IPS-15b (cell line): ENCODE results near the gene MAP3K3.

Experiments
- H3K27me3 ChIP-seq: one replicate; pipeline ENCODE4 v1.6.1; 2013; ENCODE audit warnings: low read length; ENCODE audit not compliant: control insufficient read depth, insufficient read depth
- H3K36me3 ChIP-seq: one replicate; pipeline ENCODE4 v1.6.1; 2013; ENCODE audit warnings: low read length; ENCODE audit not compliant: control insufficient read depth, insufficient read depth
- H3K4me1 ChIP-seq: one replicate; pipeline ENCODE4 v1.6.1; 2013; ENCODE audit warnings: mild to moderate bottlenecking, low read length; ENCODE audit not compliant: control insufficient read depth, insufficient read depth
- H3K4me3 ChIP-seq: one replicate; pipeline ENCODE4 v1.5.1; 2013; ENCODE audit warnings: low read depth, low read length
- H3K9ac ChIP-seq: one replicate; pipeline ENCODE4 v1.6.1; 2013; ENCODE audit warnings: low read depth, mild to moderate bottlenecking, low read length
- H3K9me3 ChIP-seq: one replicate; pipeline ENCODE4 v1.6.1; 2013; ENCODE audit warnings: mild to moderate bottlenecking, low read length; ENCODE audit not compliant: control insufficient read depth, insufficient read depth

Gene MAP3K3

GRCh38 chr17:63641692-63642448, 19.7 kb downstream of the MAP3K3 start:
- Histone ChIP-seq H3K36me3 (no peaks in the 10 kb centered on the region), H3K27me3 (no peaks in the 10 kb centered on the region), H3K4me1 (no peaks in the 10 kb centered on the region), H3K4me3 (no peak overlapping the region), H3K9ac (no peak overlapping the region), H3K9me3 (no peaks in the 10 kb centered on the region)

GRCh38 chr17:63644846-63645245, 22.6 kb downstream of the MAP3K3 start:
- H3K4me1 ChIP-seq, result peaks cover 13% of the 10 kb centered on the region
- H3K9ac ChIP-seq, result no peak overlapping the region
- H3K27me3 ChIP-seq, result no peaks in the 10 kb centered on the region
- no peak overlapping the region for H3K4me3 ChIP-seq
- no peaks in the 10 kb centered on the region for H3K36me3 ChIP-seq
- no peaks in the 10 kb centered on the region for H3K9me3 ChIP-seq

GRCh38 chr17:63645775-63646487, 23.7 kb downstream of the MAP3K3 start:
- no peaks in the 10 kb centered on the region for H3K36me3 ChIP-seq
- H3K4me1 ChIP-seq, result peaks cover 13% of the 10 kb centered on the region
- H3K9me3 ChIP-seq, result no peaks in the 10 kb centered on the region
- H3K4me3 ChIP-seq, result no peak overlapping the region
- H3K27me3 ChIP-seq, result no peaks in the 10 kb centered on the region
- no peak overlapping the region for H3K9ac ChIP-seq

- H3K9ac ChIP-seq, result no peak overlapping the region
- H3K27me3 ChIP-seq, result no peaks in the 10 kb centered on the region
- no peak overlapping the region for H3K4me3 ChIP-seq
- H3K4me1 ChIP-seq, result peaks cover 13% of the 10 kb centered on the region
- H3K36me3 ChIP-seq, result no peaks in the 10 kb centered on the region
- no peaks in the 10 kb centered on the region for H3K9me3 ChIP-seq
Observed at GRCh38 chr17:63646488-63646806, 24.2 kb downstream of the MAP3K3 start.

- Histone ChIP-seq H3K27me3 (no peaks in the 10 kb centered on the region), H3K36me3 (no peaks in the 10 kb centered on the region), H3K9me3 (no peaks in the 10 kb centered on the region), H3K9ac (no peak overlapping the region), H3K4me1 (peaks cover 13% of the 10 kb centered on the region), H3K4me3 (no peak overlapping the region)
Observed at GRCh38 chr17:63647065-63647725, 25.0 kb downstream of the MAP3K3 start.

- Histone ChIP-seq H3K9me3 (no peaks in the 10 kb centered on the region), H3K4me1 (peaks cover 13% of the 10 kb centered on the region), H3K9ac (no peak overlapping the region), H3K4me3 (peak overlapping the region; percentile 8), H3K27me3 (no peaks in the 10 kb centered on the region), H3K36me3 (no peaks in the 10 kb centered on the region)
Observed at GRCh38 chr17:63647936-63648335, 25.7 kb downstream of the MAP3K3 start.

GRCh38 chr17:63649813-63650212, 27.6 kb downstream of the MAP3K3 start:
- Histone ChIP-seq H3K9ac (no peak overlapping the region), H3K36me3 (no peaks in the 10 kb centered on the region), H3K27me3 (no peaks in the 10 kb centered on the region), H3K4me3 (no peak overlapping the region), H3K4me1 (peaks cover 13% of the 10 kb centered on the region), H3K9me3 (no peaks in the 10 kb centered on the region)

- Histone ChIP-seq H3K4me1 (peaks cover 12% of the 10 kb centered on the region), H3K36me3 (no peaks in the 10 kb centered on the region), H3K4me3 (no peak overlapping the region), H3K9ac (no peak overlapping the region), H3K27me3 (no peaks in the 10 kb centered on the region), H3K9me3 (no peaks in the 10 kb centered on the region)
Observed at GRCh38 chr17:63652106-63652505, 29.9 kb downstream of the MAP3K3 start.

- Histone ChIP-seq H3K36me3 (no peaks in the 10 kb centered on the region), H3K4me1 (peaks cover 3% of the 10 kb centered on the region), H3K9ac (no peak overlapping the region), H3K27me3 (no peaks in the 10 kb centered on the region), H3K4me3 (no peak overlapping the region), H3K9me3 (no peaks in the 10 kb centered on the region)
Observed at GRCh38 chr17:63653050-63653449, 30.8 kb downstream of the MAP3K3 start.

GRCh38 chr17:63657786-63658185, 35.6 kb downstream of the MAP3K3 start:
- H3K9me3 ChIP-seq, result no peaks in the 10 kb centered on the region
- H3K4me1 ChIP-seq, result no peaks in the 10 kb centered on the region
- no peaks in the 10 kb centered on the region for H3K27me3 ChIP-seq
- H3K36me3 ChIP-seq, result no peaks in the 10 kb centered on the region
- H3K9ac ChIP-seq, result no peak overlapping the region
- no peak overlapping the region for H3K4me3 ChIP-seq

GRCh38 chr17:63658366-63658765, 36.1 kb downstream of the MAP3K3 start:
- H3K36me3 ChIP-seq, result no peaks in the 10 kb centered on the region
- H3K4me3 ChIP-seq, result no peak overlapping the region

GRCh38 chr17:63659850-63660249, 37.6 kb downstream of the MAP3K3 start:
- no peaks in the 10 kb centered on the region for H3K36me3 ChIP-seq
- H3K9me3 ChIP-seq, result no peaks in the 10 kb centered on the region
- H3K4me1 ChIP-seq, result no peaks in the 10 kb centered on the region
- H3K27me3 ChIP-seq, result no peaks in the 10 kb centered on the region
- H3K4me3 ChIP-seq, result no peak overlapping the region
- no peak overlapping the region for H3K9ac ChIP-seq

More at GRCh38 chr17:63658366-63658765, 36.1 kb downstream of the MAP3K3 start:
- Histone ChIP-seq H3K9ac (no peak overlapping the region), H3K27me3 (no peaks in the 10 kb centered on the region), H3K9me3 (no peaks in the 10 kb centered on the region), H3K4me1 (no peaks in the 10 kb centered on the region)
